Fibroblast of the conjunctiva (primary cell): ENCODE data around the gene CACNA1S.

Source experiments
- DNase-seq: peaks from one replicate; pipeline ENCODE4 v3.0.0-alpha.2; 2010; ENCODE audit warnings: low read depth

The CACNA1S gene

GRCh38 chr1:201011616-201012015, 100.6 kb downstream of the CACNA1S start:
- no peak for DNase-seq

GRCh38 chr1:201009962-201010645, 102.1 kb downstream of the CACNA1S start:
- no peak for DNase-seq

- DNase-seq, result no peak
These were observed 103.4 kb downstream of the CACNA1S start for GRCh38 chr1:201008666-201009360.

GRCh38 chr1:201007481-201007880, 104.7 kb downstream of the CACNA1S start:
- DNase-seq, result no peak

- DNase-seq, result no peak
These were observed 105.8 kb downstream of the CACNA1S start for GRCh38 chr1:201006450-201006849.

- no peak for DNase-seq
These were observed 107.5 kb downstream of the CACNA1S start for GRCh38 chr1:201004732-201005131.

- DNase-seq, result no peak
These were observed 108.1 kb downstream of the CACNA1S start for GRCh38 chr1:201004154-201004553.

- no peak for DNase-seq
These were observed 109.7 kb downstream of the CACNA1S start for GRCh38 chr1:201002510-201002909.

- DNase-seq, result no peak
These were observed 110.3 kb downstream of the CACNA1S start for GRCh38 chr1:201001962-201002361.

GRCh38 chr1:201000391-201000790, 111.8 kb downstream of the CACNA1S start:
- DNase-seq, result no peak

- no peak for DNase-seq
These were observed 112.6 kb downstream of the CACNA1S start for GRCh38 chr1:200999667-201000066.

GRCh38 chr1:200998323-200998722, 113.9 kb downstream of the CACNA1S start:
- no peak for DNase-seq

GRCh38 chr1:200992382-200993048, 119.7 kb downstream of the CACNA1S start:
- no peak for DNase-seq

- no peak for DNase-seq
These were observed 121.1 kb downstream of the CACNA1S start for GRCh38 chr1:200991097-200991614.

GRCh38 chr1:200990114-200990513, 122.1 kb downstream of the CACNA1S start:
- no peak for DNase-seq
